CD4-positive, alpha-beta T cell (primary cell): ENCODE results near the gene MMP20. TPM values are rescaled to one million over a fixed set of nuclear protein-coding genes. Genes with fewer than 3 reads are reported as not detected.

Experiments
- ATAC-seq: fragments of 200-7000 bp; cut with Tn5 transposase; one replicate; pipeline ENCODE4 v1.10.0; 2022; ENCODE audit warnings: mild to moderate bottlenecking; ENCODE audit not compliant: poor library complexity
- CTCF ChIA-PET: fragments of 350-600 bp; sonication (Branson Sonifier 250); formaldehyde crosslinking; loops from one replicate; lab custom pipeline; 2021; ENCODE audit warnings: antibody characterized with exemption, inconsistent platforms; lab: Charles Lee
- POLR2A ChIA-PET: fragments of 350-600 bp; sonication (Branson Sonifier 250); formaldehyde crosslinking; loops from one replicate; lab custom pipeline; 2021; ENCODE audit warnings: antibody characterized with exemption, inconsistent platforms; lab: Charles Lee
- DNase-seq, 14 experiments: peaks; one replicate each; pipeline ENCODE4 v3.0.0-alpha.2; 2013 to 2020; ENCODE audit warnings: mixed read lengths in 2 of 14
- H3K27ac ChIP-seq, 2 donors: one replicate each; pipeline versions ENCODE4 v1.5.1 to v1.7.0; 2013; ENCODE audit warnings: low read length in 2 of 2, low read depth in 1 of 2, mild to moderate bottlenecking in 1 of 2
- H3K27me3 ChIP-seq, 2 experiments: 1 replicate in 1 of 2; 2 replicates in 1 of 2; pipeline versions ENCODE4 v1.6.1 to v1.7.0; 2013; ENCODE audit warnings: low read length in 2 of 2, control low read depth in 1 of 2, mild to moderate bottlenecking in 1 of 2, moderate library complexity in 1 of 2; ENCODE audit not compliant: insufficient read depth in 2 of 2, control insufficient read depth in 1 of 2
- H3K36me3 ChIP-seq: one replicate; pipeline ENCODE4 v1.6.1; 2013; ENCODE audit warnings: low read length, control low read depth; ENCODE audit not compliant: insufficient read depth
- H3K4me1 ChIP-seq: one replicate; pipeline ENCODE4 v1.6.1; 2013; ENCODE audit warnings: low read length, control low read depth; ENCODE audit not compliant: insufficient read depth
- H3K4me3 ChIP-seq: one replicate; pipeline ENCODE4 v1.5.1; 2013; ENCODE audit warnings: mild to moderate bottlenecking, low read length, moderate library complexity
- H3K9me3 ChIP-seq, 2 experiments: 1 replicate in 1 of 2; 2 replicates in 1 of 2; pipeline versions ENCODE4 v1.6.1 to v1.7.0; 2013; ENCODE audit warnings: low read length in 2 of 2, mild to moderate bottlenecking in 2 of 2, control low read depth in 1 of 2, moderate library complexity in 1 of 2; ENCODE audit not compliant: control insufficient read depth in 1 of 2, insufficient read depth in 1 of 2
- H3K27ac Mint-ChIP-seq: one replicate; pipeline ENCODE4 v1.8.0; 2020; ENCODE audit warnings: mixed read lengths
- H3K27me3 Mint-ChIP-seq: one replicate; pipeline ENCODE4 v1.8.0; 2021; ENCODE audit warnings: mixed read lengths
- H3K36me3 Mint-ChIP-seq: one replicate; pipeline ENCODE4 v1.8.0; 2021; ENCODE audit warnings: low read depth, mixed read lengths
- H3K4me1 Mint-ChIP-seq: one replicate; pipeline ENCODE4 v1.8.0; 2021; ENCODE audit warnings: low read depth, mixed read lengths
- H3K4me3 Mint-ChIP-seq: one replicate; pipeline ENCODE4 v1.8.0; 2020; ENCODE audit warnings: mild to moderate bottlenecking, mixed read lengths
- H3K9me3 Mint-ChIP-seq: one replicate; pipeline ENCODE4 v1.8.0; 2020; ENCODE audit warnings: mixed read lengths
- intact Hi-C, 2 experiments: fragments of 100-400 bp; cut with DNase I in 1 of 2; cut with micrococcal nuclease in 1 of 2; formaldehyde crosslinking; loops; one replicate each; pipeline versions ENCODE4 v1.15.1 to v1.9.0; 2023 to 2025; cut with DNase I, micrococcal nuclease
- total RNA-seq, 174 experiments: library from RNA in 2 of 174; stranded (reverse) in 2 of 174; gene quantifications; one replicate each; pipeline ENCODE4 v1.2.3 and lab custom pipeline; 2021 to 2026
- TF ChIP-seq, protein P1 (sequence below): fragments of 200-600 bp; IDR thresholded peaks from one replicate; pipeline ENCODE4 v1.8.0; 2022; ENCODE audit warnings: antibody characterized with exemption, mild to moderate bottlenecking

MMP20 gene
- total RNA-seq, 2 experiments from 2014 or later = not detected

DNA sequence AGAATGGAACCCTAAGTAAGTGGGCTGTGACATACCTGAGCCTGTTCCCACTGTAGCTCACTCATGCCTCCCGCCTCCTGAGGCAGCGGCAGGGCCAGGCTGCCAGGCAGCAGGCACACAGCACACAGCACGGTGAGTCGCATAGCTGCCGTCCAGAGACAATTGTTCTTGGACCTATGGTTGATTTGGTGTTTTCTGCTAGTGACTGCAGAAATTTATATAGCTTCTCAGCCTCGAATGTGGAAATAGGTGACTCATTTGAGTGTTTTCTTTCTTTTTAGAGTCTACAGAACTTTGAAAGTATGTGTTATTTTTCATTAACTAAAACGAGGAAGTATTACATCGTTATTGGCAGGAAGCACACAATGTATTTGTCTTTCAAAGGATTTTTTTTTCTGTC, 94.6 kb downstream of the MMP20 start, which contains the start of gene MMP7:
TSS of gene MMP7 (minus strand) at position 190 of the 400 bp plus-strand sequence. CDS start at position 143, 47 bp downstream.
- Histone ChIP-seq H3K27me3 (no peaks in the 10 kb centered on the region), H3K4me1 (peaks cover 3% of the 10 kb centered on the region), H3K9me3 (no peaks in the 10 kb centered on the region), H3K36me3 (no peaks in the 10 kb centered on the region), H3K4me3 (no peak within 1 kb of the TSS), H3K27ac (no peak within 1 kb of the TSS)
- DNase-seq = peak in 1 of 14 experiments; percentile 6
- TF ChIP-seq, protein P1, sequence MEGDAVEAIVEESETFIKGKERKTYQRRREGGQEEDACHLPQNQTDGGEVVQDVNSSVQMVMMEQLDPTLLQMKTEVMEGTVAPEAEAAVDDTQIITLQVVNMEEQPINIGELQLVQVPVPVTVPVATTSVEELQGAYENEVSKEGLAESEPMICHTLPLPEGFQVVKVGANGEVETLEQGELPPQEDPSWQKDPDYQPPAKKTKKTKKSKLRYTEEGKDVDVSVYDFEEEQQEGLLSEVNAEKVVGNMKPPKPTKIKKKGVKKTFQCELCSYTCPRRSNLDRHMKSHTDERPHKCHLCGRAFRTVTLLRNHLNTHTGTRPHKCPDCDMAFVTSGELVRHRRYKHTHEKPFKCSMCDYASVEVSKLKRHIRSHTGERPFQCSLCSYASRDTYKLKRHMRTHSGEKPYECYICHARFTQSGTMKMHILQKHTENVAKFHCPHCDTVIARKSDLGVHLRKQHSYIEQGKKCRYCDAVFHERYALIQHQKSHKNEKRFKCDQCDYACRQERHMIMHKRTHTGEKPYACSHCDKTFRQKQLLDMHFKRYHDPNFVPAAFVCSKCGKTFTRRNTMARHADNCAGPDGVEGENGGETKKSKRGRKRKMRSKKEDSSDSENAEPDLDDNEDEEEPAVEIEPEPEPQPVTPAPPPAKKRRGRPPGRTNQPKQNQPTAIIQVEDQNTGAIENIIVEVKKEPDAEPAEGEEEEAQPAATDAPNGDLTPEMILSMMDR = no peak
- no peaks in the 10 kb centered on the region for H3K9me3 Mint-ChIP-seq
- ChIA-PET CTCF (no interaction called here), POLR2A (no interaction called here)
- peak within 1 kb of the TSS; percentile 16 for H3K4me3 Mint-ChIP-seq
- intact Hi-C loops = no loop called here
- no peaks in the 10 kb centered on the region for H3K4me1 Mint-ChIP-seq
- H3K27ac Mint-ChIP-seq = no peak within 1 kb of the TSS
- ATAC-seq = no peak
- peaks cover 7% of the 10 kb centered on the region for H3K27me3 Mint-ChIP-seq
- no peaks in the 10 kb centered on the region for H3K36me3 Mint-ChIP-seq

DNA sequence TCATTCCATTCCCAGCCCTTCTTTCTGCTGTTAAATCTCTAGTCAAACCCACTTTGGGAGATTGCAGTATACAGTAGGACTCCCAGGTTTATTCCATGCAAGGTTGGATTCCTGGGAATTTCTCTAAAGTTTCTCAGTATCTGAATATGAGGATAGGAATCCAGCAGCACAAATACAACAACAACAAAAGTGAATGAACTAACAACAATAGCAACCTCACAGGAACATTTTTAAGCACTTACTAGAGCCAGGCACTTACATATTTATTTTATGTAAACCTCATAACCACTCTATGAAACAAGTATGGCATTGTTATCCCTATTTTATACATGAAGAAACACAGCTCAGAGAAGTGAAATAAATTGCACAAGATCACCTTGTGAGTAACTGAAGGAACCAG, 96.5 kb downstream of the MMP20 start:
- peaks cover 3% of the 10 kb centered on the region for H3K4me1 ChIP-seq
- Mint-ChIP-seq H3K9me3 (no peaks in the 10 kb centered on the region), H3K4me1 (no peaks in the 10 kb centered on the region), H3K36me3 (no peaks in the 10 kb centered on the region), H3K27me3 (no peaks in the 10 kb centered on the region), H3K4me3 (no peak overlapping the region), H3K27ac (no peak overlapping the region)
- H3K36me3 ChIP-seq = no peaks in the 10 kb centered on the region
- no peak overlapping the region for H3K27ac ChIP-seq
- CTCF ChIA-PET = interaction anchor here (1.0 kb wide), 1 partner anchor 10 kb away, joined by 3 read pairs; no protein-coding TSS in a partner anchor
- ATAC-seq (no peak), DNase-seq (no peak)
- no peaks in the 10 kb centered on the region for H3K9me3 ChIP-seq
- intact Hi-C loops = no loop called here
- POLR2A ChIA-PET = no interaction called here
- H3K27me3 ChIP-seq = no peaks in the 10 kb centered on the region
- no peak overlapping the region for H3K4me3 ChIP-seq
- TF ChIP-seq, protein P1 = no peak

DNA sequence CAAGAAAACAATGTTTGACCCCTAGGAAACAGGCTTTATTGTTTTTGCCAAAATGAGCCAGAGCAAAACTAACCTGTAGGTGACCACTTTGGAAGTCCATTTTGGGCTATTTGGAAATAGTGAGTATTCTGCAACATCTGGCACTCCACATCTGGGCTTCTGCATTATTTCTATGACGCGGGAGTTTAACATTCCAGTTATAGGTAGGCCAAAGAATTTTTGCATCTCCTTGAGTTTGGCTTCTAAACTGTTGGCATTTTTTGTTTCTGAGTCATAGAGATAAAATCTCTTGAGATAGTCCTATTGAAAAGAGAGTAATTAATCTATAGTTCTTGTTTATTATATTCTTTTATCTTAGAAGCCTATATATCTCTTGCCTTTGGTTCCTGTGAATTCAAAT, 97.4 kb downstream of the MMP20 start:
- ChIA-PET CTCF (no interaction called here), POLR2A (no interaction called here)
- no peaks in the 10 kb centered on the region for H3K9me3 ChIP-seq
- DNase-seq = no peak
- ATAC-seq = no peak
- H3K4me3 Mint-ChIP-seq = no peak overlapping the region
- intact Hi-C loops = no loop called here
- H3K9me3 Mint-ChIP-seq = no peaks in the 10 kb centered on the region
- peaks cover 3% of the 10 kb centered on the region for H3K4me1 ChIP-seq
- no peak overlapping the region for H3K4me3 ChIP-seq
- no peak overlapping the region for H3K27ac Mint-ChIP-seq
- H3K27ac ChIP-seq = no peak overlapping the region
- no peaks in the 10 kb centered on the region for H3K36me3 Mint-ChIP-seq
- TF ChIP-seq, protein P1 = no peak
- no peaks in the 10 kb centered on the region for H3K27me3 Mint-ChIP-seq
- H3K4me1 Mint-ChIP-seq = no peaks in the 10 kb centered on the region
- no peaks in the 10 kb centered on the region for H3K36me3 ChIP-seq
- no peaks in the 10 kb centered on the region for H3K27me3 ChIP-seq
